Activated T-cell treated with anti-CD3 and anti-CD28 coated beads, Interleukin-2, amount 50 U/mL, for 1 hour (primary cell): Measurements from ENCODE around the gene SLC15A3.

Experiments
- DNase-seq: peaks from one replicate; pipeline ENCODE4 v3.0.0-alpha.2; 2020

The SLC15A3 gene

GRCh38 chr11:60944490-60945294, 7.3 kb downstream of the SLC15A3 start:
- peak; percentile 14 for DNase-seq

- DNase-seq, result no peak
These were observed 8.9 kb downstream of the SLC15A3 start for GRCh38 chr11:60942970-60943565.

GRCh38 chr11:60942219-60942618, 9.8 kb downstream of the SLC15A3 start:
- DNase-seq, result no peak

- no peak for DNase-seq
These were observed 10.4 kb downstream of the SLC15A3 start for GRCh38 chr11:60941371-60942119.

GRCh38 chr11:60939855-60940254, 12.1 kb downstream of the SLC15A3 start:
- DNase-seq, result no peak

- no peak for DNase-seq
These were observed 12.7 kb downstream of the SLC15A3 start for GRCh38 chr11:60939301-60939700.

GRCh38 chr11:60938500-60938899, 13.5 kb downstream of the SLC15A3 start:
- DNase-seq, result no peak

- no peak for DNase-seq
These were observed 14.2 kb downstream of the SLC15A3 start for GRCh38 chr11:60937811-60938210.

GRCh38 chr11:60937144-60937527, 14.8 kb downstream of the SLC15A3 start:
- no peak for DNase-seq

GRCh38 chr11:60936467-60937143, 15.4 kb downstream of the SLC15A3 start:
- no peak for DNase-seq

GRCh38 chr11:60935676-60936442, 16.1 kb downstream of the SLC15A3 start:
- DNase-seq, result no peak

GRCh38 chr11:60934790-60935605, 17.0 kb downstream of the SLC15A3 start:
- DNase-seq, result no peak

- no peak for DNase-seq
These were observed 17.7 kb downstream of the SLC15A3 start for GRCh38 chr11:60934124-60934789.

- DNase-seq, result no peak
These were observed 18.4 kb downstream of the SLC15A3 start for GRCh38 chr11:60933416-60934123.

- DNase-seq, result no peak
These were observed 19.2 kb downstream of the SLC15A3 start for GRCh38 chr11:60932605-60933356.

GRCh38 chr11:60931917-60932316, 20.1 kb downstream of the SLC15A3 start:
- no peak for DNase-seq

GRCh38 chr11:60930394-60930793, 21.6 kb downstream of the SLC15A3 start:
- DNase-seq, result no peak

GRCh38 chr11:60929764-60930163, 22.2 kb downstream of the SLC15A3 start:
- DNase-seq, result no peak

- no peak for DNase-seq
These were observed 23.4 kb downstream of the SLC15A3 start for GRCh38 chr11:60928563-60929001.
